HL-60 (cell line): ENCODE measurements around the gene ASB8.
"Not testable (repeated sequence)": the region's sequence is repeated elsewhere in the genome, so short reads cannot be mapped to it uniquely, and the experiment has no call there.

Experiments
- CTCF ChIP-seq: IDR thresholded peaks from one replicate; pipeline ENCODE4 v1.5.1; 2011; ENCODE audit warnings: low read length, control low read depth, inconsistent platforms; ENCODE audit not compliant: insufficient read depth
- POLR2AphosphoS5 ChIP-seq: IDR thresholded peaks from 2 replicates; pipeline ENCODE4 v1.6.1; 2012; ENCODE audit warnings: low read depth
- TF ChIP-seq, protein P1 (sequence below): IDR thresholded peaks from 2 replicates; pipeline ENCODE4 v1.6.1; 2012; ENCODE audit warnings: low read depth; ENCODE audit not compliant: insufficient replicate concordance

DNA sequence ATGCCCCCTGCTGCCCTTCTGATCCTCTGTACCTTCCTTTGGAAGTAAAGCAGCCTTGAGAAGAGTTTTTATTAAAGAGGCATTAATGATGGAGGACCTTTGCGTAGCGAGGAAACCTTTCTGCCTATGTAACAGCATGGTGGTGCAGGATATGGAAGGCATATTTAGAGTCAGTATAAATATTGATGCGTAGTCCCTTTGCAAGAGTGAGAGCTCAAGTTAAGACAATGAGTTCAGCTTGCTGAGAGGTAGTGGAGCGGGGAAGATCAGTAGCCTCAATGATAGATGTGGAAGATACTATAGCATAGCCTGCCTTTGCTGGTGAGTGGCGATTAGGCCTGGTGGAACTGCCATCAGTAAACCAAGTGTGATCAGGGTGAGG, 46.0 kb downstream of the ASB8 start:
- TF ChIP-seq CTCF, POLR2AphosphoS5: not testable (repeated sequence)
- TF ChIP-seq, protein P1, sequence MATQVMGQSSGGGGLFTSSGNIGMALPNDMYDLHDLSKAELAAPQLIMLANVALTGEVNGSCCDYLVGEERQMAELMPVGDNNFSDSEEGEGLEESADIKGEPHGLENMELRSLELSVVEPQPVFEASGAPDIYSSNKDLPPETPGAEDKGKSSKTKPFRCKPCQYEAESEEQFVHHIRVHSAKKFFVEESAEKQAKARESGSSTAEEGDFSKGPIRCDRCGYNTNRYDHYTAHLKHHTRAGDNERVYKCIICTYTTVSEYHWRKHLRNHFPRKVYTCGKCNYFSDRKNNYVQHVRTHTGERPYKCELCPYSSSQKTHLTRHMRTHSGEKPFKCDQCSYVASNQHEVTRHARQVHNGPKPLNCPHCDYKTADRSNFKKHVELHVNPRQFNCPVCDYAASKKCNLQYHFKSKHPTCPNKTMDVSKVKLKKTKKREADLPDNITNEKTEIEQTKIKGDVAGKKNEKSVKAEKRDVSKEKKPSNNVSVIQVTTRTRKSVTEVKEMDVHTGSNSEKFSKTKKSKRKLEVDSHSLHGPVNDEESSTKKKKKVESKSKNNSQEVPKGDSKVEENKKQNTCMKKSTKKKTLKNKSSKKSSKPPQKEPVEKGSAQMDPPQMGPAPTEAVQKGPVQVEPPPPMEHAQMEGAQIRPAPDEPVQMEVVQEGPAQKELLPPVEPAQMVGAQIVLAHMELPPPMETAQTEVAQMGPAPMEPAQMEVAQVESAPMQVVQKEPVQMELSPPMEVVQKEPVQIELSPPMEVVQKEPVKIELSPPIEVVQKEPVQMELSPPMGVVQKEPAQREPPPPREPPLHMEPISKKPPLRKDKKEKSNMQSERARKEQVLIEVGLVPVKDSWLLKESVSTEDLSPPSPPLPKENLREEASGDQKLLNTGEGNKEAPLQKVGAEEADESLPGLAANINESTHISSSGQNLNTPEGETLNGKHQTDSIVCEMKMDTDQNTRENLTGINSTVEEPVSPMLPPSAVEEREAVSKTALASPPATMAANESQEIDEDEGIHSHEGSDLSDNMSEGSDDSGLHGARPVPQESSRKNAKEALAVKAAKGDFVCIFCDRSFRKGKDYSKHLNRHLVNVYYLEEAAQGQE, result not testable (repeated sequence)
